ENCODE results near the gene MEX3D. TPM values are rescaled to one million over a fixed set of nuclear protein-coding genes. Genes with fewer than 3 reads are reported as not detected.

Gene MEX3D
- total RNA-seq, 2 experiments from 2014 or later: 5.0 to 5.5 TPM

DNA sequence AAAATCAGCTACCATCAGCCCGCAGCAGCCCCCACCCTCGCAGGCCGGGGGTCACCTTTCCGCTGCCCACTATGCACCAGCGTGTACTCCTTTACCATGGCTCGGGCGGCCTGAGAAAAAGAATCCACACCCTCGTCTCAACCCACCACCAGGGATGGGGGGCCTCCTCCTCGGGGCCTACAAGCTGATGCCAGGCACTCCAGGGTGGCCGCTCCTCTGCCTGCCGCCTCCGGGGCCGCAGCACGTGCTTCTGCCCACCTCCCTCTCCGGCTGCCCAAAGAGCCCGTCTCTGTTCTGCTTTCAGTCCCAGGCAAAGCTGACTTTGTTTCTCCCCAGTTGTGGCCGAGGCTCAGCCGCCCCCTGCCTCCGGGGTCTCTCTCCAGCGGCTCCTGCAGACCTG, 11.1 kb upstream of the MEX3D start:
- H3K27me3 Mint-ChIP-seq: no peaks in the 10 kb centered on the region
- peaks cover 14% of the 10 kb centered on the region for H3K36me3 Mint-ChIP-seq (ENCODE audit: low read depth)
- H3K9me3 Mint-ChIP-seq: no peaks in the 10 kb centered on the region
- DNase-seq (no peak), ATAC-seq (no peak)
- no peak overlapping the region for H3K4me3 Mint-ChIP-seq
- H3K4me1 Mint-ChIP-seq (ENCODE audit: low read depth): no peaks in the 10 kb centered on the region
- intact Hi-C loops (cut with micrococcal nuclease): no loop called here
- ChIA-PET CTCF (interaction anchor here (0.9 kb wide), 1 partner anchor 12 kb away, joined by 3 read pairs; no protein-coding TSS in a partner anchor), POLR2A (no interaction called here)
- no peak overlapping the region for H3K27ac Mint-ChIP-seq
- TF ChIP-seq, protein P1, sequence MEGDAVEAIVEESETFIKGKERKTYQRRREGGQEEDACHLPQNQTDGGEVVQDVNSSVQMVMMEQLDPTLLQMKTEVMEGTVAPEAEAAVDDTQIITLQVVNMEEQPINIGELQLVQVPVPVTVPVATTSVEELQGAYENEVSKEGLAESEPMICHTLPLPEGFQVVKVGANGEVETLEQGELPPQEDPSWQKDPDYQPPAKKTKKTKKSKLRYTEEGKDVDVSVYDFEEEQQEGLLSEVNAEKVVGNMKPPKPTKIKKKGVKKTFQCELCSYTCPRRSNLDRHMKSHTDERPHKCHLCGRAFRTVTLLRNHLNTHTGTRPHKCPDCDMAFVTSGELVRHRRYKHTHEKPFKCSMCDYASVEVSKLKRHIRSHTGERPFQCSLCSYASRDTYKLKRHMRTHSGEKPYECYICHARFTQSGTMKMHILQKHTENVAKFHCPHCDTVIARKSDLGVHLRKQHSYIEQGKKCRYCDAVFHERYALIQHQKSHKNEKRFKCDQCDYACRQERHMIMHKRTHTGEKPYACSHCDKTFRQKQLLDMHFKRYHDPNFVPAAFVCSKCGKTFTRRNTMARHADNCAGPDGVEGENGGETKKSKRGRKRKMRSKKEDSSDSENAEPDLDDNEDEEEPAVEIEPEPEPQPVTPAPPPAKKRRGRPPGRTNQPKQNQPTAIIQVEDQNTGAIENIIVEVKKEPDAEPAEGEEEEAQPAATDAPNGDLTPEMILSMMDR (IDR thresholded peaks at IDR 0.05): no peak

DNA sequence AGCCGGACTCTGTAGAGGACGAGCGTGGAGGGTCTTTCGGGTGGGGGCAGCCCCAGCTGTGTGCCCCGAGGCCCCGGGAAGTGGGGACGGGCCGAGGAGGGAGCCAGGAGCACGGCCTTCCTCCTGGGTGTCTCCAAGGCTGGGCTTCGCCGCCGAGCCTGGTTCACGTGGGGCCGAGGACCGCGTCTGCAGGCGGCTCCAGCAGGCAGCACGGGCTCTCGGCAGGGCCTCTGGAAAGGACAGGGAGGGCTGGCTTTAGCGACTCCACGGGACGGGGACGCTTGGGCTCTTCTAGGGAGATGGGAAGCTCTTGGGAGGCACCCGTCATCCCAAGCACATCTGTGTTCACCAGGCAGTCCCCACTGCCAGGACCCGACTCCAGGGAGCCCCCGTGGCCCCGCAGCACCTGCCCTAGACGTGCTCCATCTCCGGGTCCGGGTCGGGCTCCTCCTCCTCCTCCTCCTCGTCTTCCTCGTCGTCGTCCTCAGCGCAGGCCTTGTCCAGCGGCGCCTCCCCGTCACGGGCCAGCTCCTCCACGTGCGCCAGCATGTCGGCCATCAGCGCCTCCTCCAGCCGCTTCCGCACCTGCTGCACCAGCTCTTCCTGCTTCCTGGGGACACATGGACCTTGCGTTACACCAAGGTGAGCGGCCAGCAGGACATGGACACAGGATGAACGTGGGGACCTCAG, 9.9 kb upstream of the MEX3D start:
- DNase-seq (no peak), ATAC-seq (no peak)
- CTCF ChIA-PET: interaction anchor here (0.9 kb wide), 1 partner anchor 13 kb away, joined by 3 read pairs; no protein-coding TSS in a partner anchor
- H3K27me3 Mint-ChIP-seq: no peaks in the 10 kb centered on the region
- TF ChIP-seq, protein P1 (IDR thresholded peaks at IDR 0.05): no peak
- H3K4me1 Mint-ChIP-seq (ENCODE audit: low read depth): no peaks in the 10 kb centered on the region
- H3K36me3 Mint-ChIP-seq (ENCODE audit: low read depth): peaks cover 10% of the 10 kb centered on the region
- H3K27ac Mint-ChIP-seq: no peak overlapping the region
- POLR2A ChIA-PET: interaction anchor here (4.6 kb wide), 1 partner anchor 11 kb away, joined by 26 read pairs; no protein-coding TSS in a partner anchor
- H3K9me3 Mint-ChIP-seq: no peaks in the 10 kb centered on the region
- intact Hi-C loops (cut with micrococcal nuclease): no loop called here
- H3K4me3 Mint-ChIP-seq: no peak overlapping the region

DNA sequence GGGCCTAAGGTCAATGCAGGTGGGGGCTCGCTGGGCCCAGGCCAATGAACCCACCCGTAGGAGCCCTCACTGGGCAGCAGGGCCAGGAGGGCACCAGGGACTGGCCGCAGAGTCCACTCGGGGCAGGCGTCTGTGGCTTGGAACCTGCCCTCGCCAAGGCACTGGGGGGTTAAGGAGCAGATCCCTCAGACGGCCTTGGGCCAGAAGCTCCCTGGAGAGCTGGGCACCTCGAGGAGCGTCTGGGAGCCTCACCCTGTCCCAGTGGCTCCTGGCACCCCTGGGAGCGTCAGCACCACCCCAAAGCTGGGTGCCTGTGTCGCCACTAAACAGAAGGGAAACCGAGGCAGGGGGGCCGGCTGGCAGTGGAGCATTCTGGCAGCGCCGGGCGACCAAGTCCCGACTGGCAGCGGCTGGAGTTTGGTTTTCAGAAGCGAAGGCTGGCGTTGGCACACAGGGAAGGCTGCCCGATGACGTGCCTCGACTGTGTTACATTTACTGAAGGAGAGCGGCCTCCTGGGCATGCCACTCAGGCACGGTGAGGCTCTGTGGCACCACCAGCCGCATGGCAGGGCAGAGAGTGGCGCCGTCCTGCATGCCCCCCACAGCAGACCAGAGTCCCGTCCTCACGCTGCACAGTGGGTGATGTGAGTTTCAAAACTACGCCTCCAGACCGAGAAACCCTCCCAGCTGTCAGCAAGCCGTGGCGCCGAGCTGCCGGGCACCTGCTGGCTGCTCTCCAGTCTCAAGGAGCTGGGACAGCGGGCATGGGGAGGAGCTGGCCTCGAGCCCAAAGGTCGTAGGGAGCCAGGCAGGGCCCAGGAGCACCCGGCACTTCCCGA, 9.2 kb upstream of the MEX3D start:
- intact Hi-C loops (cut with micrococcal nuclease): no loop called here
- TF ChIP-seq, protein P1 (IDR thresholded peaks at IDR 0.05): no peak
- Mint-ChIP-seq H3K36me3 (ENCODE audit: low read depth) (peaks cover 10% of the 10 kb centered on the region), H3K4me3 (no peak overlapping the region), H3K27ac (no peak overlapping the region), H3K4me1 (ENCODE audit: low read depth) (no peaks in the 10 kb centered on the region), H3K27me3 (no peaks in the 10 kb centered on the region), H3K9me3 (no peaks in the 10 kb centered on the region)
- POLR2A ChIA-PET: interaction anchor here (4.6 kb wide), 1 partner anchor 12 kb away, joined by 26 read pairs; no protein-coding TSS in a partner anchor
- ATAC-seq (no peak), DNase-seq (no peak)
- CTCF ChIA-PET: interaction anchor here (1.3 kb wide), 1 partner anchor 249 kb away, joined by 5 read pairs; no protein-coding TSS in a partner anchor

DNA sequence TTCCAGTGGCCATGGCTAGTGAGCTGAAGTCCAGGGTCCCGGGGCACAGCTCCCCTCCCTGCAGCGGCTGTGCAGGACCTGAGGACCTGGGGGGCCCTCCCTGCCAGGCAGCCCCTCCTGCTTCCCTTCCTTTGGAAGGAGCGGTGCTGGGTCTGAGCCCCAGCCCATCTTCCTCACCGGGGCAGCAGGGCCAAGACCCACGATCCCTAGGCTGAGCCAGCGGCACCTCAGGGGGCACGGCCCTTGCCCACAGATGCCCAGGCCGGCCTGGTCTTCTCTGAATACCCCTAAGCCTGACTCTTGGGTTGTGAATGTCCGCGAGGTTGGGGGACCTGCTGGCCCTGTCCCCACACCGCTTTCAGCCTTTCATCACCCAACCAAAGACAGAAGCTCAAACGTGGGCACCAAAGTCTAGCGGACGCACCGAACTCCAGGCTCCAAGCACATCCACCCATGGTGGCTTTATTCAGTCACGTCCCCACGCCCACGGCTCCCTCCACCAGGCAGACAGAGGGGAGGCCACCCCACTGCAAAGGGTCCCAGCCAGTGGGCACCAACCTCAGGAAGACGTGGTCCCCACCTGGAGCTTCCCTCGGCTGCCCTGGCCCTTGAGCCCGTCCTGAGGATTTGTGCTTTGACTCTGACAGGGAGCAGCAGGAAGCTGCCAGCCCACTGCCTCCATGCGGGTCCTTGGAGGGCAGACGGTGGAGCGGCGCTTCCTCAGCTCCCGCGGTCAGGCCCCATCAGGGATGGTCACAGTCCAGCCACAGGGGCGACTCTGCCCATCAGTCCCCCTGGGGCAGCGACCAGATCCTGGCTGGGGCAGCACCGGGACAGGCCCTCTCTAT, 8.3 kb upstream of the MEX3D start:
- H3K4me3 Mint-ChIP-seq: no peak overlapping the region
- no peaks in the 10 kb centered on the region for H3K9me3 Mint-ChIP-seq
- POLR2A ChIA-PET: interaction anchor here (4.6 kb wide), 1 partner anchor 13 kb away, joined by 26 read pairs; no protein-coding TSS in a partner anchor
- TF ChIP-seq, protein P1 (IDR thresholded peaks at IDR 0.05): no peak
- peaks cover 10% of the 10 kb centered on the region for H3K36me3 Mint-ChIP-seq (ENCODE audit: low read depth)
- DNase-seq (no peak), ATAC-seq (no peak)
- intact Hi-C loops (cut with micrococcal nuclease): no loop called here
- no peaks in the 10 kb centered on the region for H3K27me3 Mint-ChIP-seq
- H3K27ac Mint-ChIP-seq: no peak overlapping the region
- CTCF ChIA-PET: interaction anchor here (1.3 kb wide), 1 partner anchor 250 kb away, joined by 5 read pairs; no protein-coding TSS in a partner anchor
- no peaks in the 10 kb centered on the region for H3K4me1 Mint-ChIP-seq (ENCODE audit: low read depth)
